ENCODE data around the gene HIPK4. TPM values are rescaled to one million over a fixed set of nuclear protein-coding genes. Genes with fewer than 3 reads are reported as not detected.
"Not testable (repeated sequence)": the region's sequence is repeated elsewhere in the genome, so short reads cannot be mapped to it uniquely, and the experiment has no call there.

The HIPK4 gene
- total RNA-seq, 1 donor from 2014 or later, result not detected

- H3K27ac Mint-ChIP-seq, result no peak overlapping the region
- H3K9me3 Mint-ChIP-seq, result no peaks in the 10 kb centered on the region
- H3K4me1 Mint-ChIP-seq (ENCODE audit: low read depth), result peaks cover 11% of the 10 kb centered on the region
- no peak overlapping the region for H3K4me3 Mint-ChIP-seq
- H3K27me3 Mint-ChIP-seq (ENCODE audit: insufficient read depth), result no peaks in the 10 kb centered on the region
- DNase-seq (ENCODE audit: low spot score), result no peak
- H3K36me3 Mint-ChIP-seq (ENCODE audit: low read depth), result peaks cover 3% of the 10 kb centered on the region
- intact Hi-C loops (cut with micrococcal nuclease), result no loop called here
Observed at GRCh38 chr19:40377876-40378385, 12.1 kb downstream of the HIPK4 start.

DNA sequence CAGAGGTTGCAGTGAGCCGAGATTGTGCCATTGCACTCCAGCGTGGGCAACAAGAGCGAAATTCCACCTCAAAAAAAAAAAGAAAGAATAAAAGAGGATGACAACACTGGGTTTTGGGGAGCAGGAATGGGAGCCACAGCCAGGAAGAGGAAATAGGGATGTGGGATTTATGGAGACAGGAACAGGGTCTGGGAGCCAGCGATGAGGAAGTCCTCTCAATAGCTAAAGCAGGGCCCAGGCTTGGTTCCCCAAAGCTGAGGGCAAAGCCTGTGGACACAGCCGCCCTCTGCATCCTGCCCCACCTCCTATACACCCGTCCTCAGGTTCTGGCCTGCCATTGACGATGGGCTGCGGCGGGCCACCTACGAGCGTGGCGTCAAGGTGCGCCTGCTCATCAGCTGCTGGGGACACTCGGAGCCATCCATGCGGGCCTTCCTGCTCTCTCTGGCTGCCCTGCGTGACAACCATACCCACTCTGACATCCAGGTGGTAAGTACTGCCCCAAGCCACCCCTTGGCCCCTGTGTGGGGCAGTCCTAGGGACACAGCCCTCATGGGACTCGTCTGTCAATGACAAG is 13.6 kb downstream of the HIPK4 start:
- Mint-ChIP-seq H3K27ac (no peak overlapping the region), H3K36me3 (ENCODE audit: low read depth) (peaks cover 3% of the 10 kb centered on the region), H3K4me3 (no peak overlapping the region), H3K9me3 (no peaks in the 10 kb centered on the region), H3K4me1 (ENCODE audit: low read depth) (peaks cover 11% of the 10 kb centered on the region), H3K27me3 (ENCODE audit: insufficient read depth) (no peaks in the 10 kb centered on the region)
- intact Hi-C loops (cut with micrococcal nuclease), result no loop called here
- DNase-seq (ENCODE audit: low spot score), result no peak

- H3K27ac Mint-ChIP-seq, result no peak overlapping the region
- intact Hi-C loops (cut with micrococcal nuclease), result no loop called here
Observed at GRCh38 chr19:40374084-40374483, 15.9 kb downstream of the HIPK4 start.

GRCh38 chr19:40371802-40372122 is 18.2 kb downstream of the HIPK4 start:
- Mint-ChIP-seq H3K36me3 (ENCODE audit: low read depth) (peaks cover 7% of the 10 kb centered on the region), H3K27ac (no peak overlapping the region), H3K27me3 (ENCODE audit: insufficient read depth) (no peaks in the 10 kb centered on the region), H3K9me3 (no peaks in the 10 kb centered on the region), H3K4me3 (no peak overlapping the region), H3K4me1 (ENCODE audit: low read depth) (peaks cover 11% of the 10 kb centered on the region)
- DNase-seq (ENCODE audit: low spot score), result no peak
- intact Hi-C loops (cut with micrococcal nuclease), result no loop called here

More at GRCh38 chr19:40374084-40374483, 15.9 kb downstream of the HIPK4 start:
- Mint-ChIP-seq H3K27me3 (ENCODE audit: insufficient read depth) (no peaks in the 10 kb centered on the region), H3K36me3 (ENCODE audit: low read depth) (peaks cover 5% of the 10 kb centered on the region), H3K4me1 (ENCODE audit: low read depth) (peaks cover 11% of the 10 kb centered on the region), H3K4me3 (no peak overlapping the region), H3K9me3 (no peaks in the 10 kb centered on the region)
- no peak for DNase-seq (ENCODE audit: low spot score)

- peaks cover 7% of the 10 kb centered on the region for H3K36me3 Mint-ChIP-seq (ENCODE audit: low read depth)
- H3K4me1 Mint-ChIP-seq (ENCODE audit: low read depth), result peaks cover 11% of the 10 kb centered on the region
- intact Hi-C loops (cut with micrococcal nuclease), result no loop called here
- no peaks in the 10 kb centered on the region for H3K9me3 Mint-ChIP-seq
- H3K4me3 Mint-ChIP-seq, result no peak overlapping the region
- H3K27ac Mint-ChIP-seq, result no peak overlapping the region
- no peaks in the 10 kb centered on the region for H3K27me3 Mint-ChIP-seq (ENCODE audit: insufficient read depth)
- DNase-seq (ENCODE audit: low spot score), result no peak
Observed at GRCh38 chr19:40370997-40371801, 18.8 kb downstream of the HIPK4 start.

DNA sequence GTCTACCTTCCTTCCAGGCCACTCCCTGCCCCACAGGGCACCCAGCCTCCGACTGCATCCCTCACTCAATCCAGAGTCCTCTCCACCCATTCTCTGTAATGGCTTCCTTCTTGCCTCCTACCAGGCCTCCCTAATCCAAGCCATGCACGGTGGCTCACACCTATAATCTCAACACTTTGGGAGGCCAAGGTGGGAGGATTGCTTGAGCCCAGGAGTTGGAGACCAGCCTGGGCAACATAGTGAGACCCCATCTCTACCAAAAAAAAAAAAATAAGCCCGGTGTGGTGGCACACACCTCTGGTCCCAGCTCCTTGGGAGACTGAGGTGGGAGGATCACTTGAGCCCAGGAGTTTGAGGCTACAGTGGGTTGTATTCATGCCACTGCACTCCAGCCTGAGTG is 19.7 kb downstream of the HIPK4 start:
- H3K4me3 Mint-ChIP-seq; intact Hi-C loops (cut with micrococcal nuclease); H3K27me3 Mint-ChIP-seq (ENCODE audit: insufficient read depth); H3K36me3 Mint-ChIP-seq (ENCODE audit: low read depth); DNase-seq (ENCODE audit: low spot score); H3K27ac Mint-ChIP-seq; H3K9me3 Mint-ChIP-seq: not testable (repeated sequence)
- peaks cover 14% of the 10 kb centered on the region for H3K4me1 Mint-ChIP-seq (ENCODE audit: low read depth)

GRCh38 chr19:40369797-40370196 is 20.2 kb downstream of the HIPK4 start:
- DNase-seq (ENCODE audit: low spot score), result no peak
- Mint-ChIP-seq H3K4me1 (ENCODE audit: low read depth) (peaks cover 14% of the 10 kb centered on the region), H3K9me3 (no peaks in the 10 kb centered on the region), H3K36me3 (ENCODE audit: low read depth) (peaks cover 10% of the 10 kb centered on the region), H3K27me3 (ENCODE audit: insufficient read depth) (no peaks in the 10 kb centered on the region), H3K27ac (no peak overlapping the region), H3K4me3 (no peak overlapping the region)
- intact Hi-C loops (cut with micrococcal nuclease), result no loop called here

- intact Hi-C loops (cut with micrococcal nuclease), result no loop called here
- Mint-ChIP-seq H3K4me1 (ENCODE audit: low read depth) (peaks cover 14% of the 10 kb centered on the region), H3K27ac (no peak overlapping the region), H3K36me3 (ENCODE audit: low read depth) (peaks cover 7% of the 10 kb centered on the region), H3K9me3 (no peaks in the 10 kb centered on the region), H3K4me3 (no peak overlapping the region), H3K27me3 (ENCODE audit: insufficient read depth) (no peaks in the 10 kb centered on the region)
- no peak for DNase-seq (ENCODE audit: low spot score)
Observed at GRCh38 chr19:40367577-40368434, 22.2 kb downstream of the HIPK4 start.

DNA sequence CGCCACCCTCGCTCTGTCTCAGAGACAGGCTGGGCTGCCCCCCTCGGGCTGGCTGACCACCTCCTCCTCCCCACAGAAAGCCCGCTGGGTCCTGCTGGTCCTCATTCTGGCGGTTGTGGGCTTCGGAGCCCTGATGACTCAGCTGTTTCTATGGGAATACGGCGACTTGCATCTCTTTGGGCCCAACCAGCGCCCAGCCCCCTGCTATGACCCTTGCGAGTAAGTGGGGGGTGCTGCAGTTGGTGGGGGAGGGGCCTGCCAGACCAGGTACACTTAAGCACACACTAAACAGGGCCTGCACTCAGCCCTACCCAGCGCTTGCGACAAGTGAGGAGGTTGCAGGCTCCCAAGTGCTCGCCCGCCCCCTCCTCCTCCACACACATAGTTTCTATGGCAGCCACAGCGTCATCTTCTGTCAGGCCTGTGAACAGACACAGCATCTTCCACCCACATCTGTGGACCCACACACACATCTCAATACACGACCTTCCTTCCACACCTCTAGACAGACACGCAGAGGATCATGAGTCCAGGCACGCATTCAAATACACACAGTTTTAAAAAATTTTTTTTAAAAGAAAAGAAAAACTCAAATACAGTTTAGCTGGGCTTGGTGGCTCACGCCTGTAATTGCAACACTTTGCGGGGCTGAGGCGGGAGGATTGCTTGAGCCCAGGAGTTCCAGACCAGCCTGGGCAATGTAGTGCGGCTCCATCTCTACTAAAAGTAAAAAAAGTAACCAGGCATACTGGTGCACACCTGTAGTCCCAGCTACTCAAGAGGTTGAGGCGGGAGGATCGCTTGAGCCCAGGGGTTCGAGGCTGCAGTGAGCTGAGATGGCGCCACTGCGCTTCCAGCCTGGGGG is 23.1 kb downstream of the HIPK4 start:
- H3K4me3 Mint-ChIP-seq, result no peak overlapping the region
- H3K4me1 Mint-ChIP-seq (ENCODE audit: low read depth), result peaks cover 14% of the 10 kb centered on the region
- H3K27ac Mint-ChIP-seq, result peak overlapping the region; percentile 67
- H3K9me3 Mint-ChIP-seq, result no peaks in the 10 kb centered on the region
- DNase-seq (ENCODE audit: low spot score), result no peak
- H3K36me3 Mint-ChIP-seq (ENCODE audit: low read depth), result peaks cover 7% of the 10 kb centered on the region
- intact Hi-C loops (cut with micrococcal nuclease), result no loop called here
- H3K27me3 Mint-ChIP-seq (ENCODE audit: insufficient read depth), result no peaks in the 10 kb centered on the region

DNA sequence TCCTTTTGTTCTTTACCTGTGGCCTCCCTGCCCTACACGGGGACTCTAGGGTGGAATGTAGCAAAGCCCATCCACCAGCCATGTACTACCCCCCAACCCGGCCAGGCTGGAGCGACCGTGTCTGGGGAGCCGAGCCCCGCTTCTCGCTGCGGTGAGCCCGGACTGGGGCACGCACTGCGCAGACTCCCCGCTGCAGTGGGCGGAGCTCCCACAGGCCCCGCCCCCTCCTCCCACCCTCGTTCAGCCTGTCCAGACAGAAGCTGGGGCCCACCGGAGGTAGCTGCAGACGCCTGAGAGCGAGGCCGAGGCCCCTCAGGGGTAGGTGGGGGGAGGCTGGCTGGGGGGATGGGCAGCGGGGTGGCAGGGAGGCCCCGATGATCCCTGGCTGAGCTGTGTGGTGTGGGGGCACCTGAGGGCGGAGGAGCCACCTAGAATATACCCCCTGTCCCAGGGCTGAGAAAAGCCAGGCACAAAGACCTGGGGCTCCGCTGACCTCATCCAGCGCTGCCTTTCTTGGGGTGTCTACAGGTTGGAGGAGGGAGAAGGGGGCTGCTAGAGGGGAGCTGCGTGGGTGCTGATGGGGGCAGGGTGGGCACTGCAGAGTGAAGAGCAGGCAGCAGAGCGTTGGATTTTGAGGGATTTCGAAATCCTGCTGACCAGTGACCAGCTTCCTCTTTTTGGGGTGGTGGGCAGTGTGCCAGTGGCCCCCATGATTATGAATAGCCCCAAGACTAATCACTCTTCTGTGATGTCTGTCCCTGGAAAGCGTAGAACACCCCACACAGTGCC is 24.2 kb downstream of the HIPK4 start:
- Mint-ChIP-seq H3K4me1 (ENCODE audit: low read depth) (peaks cover 14% of the 10 kb centered on the region), H3K27me3 (ENCODE audit: insufficient read depth) (no peaks in the 10 kb centered on the region), H3K9me3 (no peaks in the 10 kb centered on the region), H3K4me3 (peak overlapping the region; percentile 56), H3K27ac (no peak overlapping the region), H3K36me3 (ENCODE audit: low read depth) (peaks cover 8% of the 10 kb centered on the region)
- intact Hi-C loops (cut with micrococcal nuclease), result no loop called here
- DNase-seq (ENCODE audit: low spot score), result no peak

DNA sequence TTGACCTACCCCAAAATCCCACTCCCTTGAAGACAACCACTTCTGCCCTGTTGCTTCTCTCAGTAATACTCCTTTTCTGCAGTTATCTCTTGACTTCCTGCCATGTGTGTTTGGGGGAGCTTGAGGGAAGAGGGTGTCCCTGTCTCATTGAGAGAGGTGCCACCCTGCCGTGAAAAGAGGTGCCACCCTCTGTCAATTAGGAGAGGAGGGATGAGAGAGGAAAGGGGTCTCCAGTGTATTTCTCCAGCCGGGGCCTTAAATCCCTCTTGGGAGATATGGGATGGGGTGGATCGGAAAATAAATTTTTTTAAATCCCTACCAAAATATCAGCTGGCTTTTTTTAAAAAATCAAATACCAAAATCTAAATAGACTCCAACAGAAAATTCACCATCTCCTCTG is 25.0 kb downstream of the HIPK4 start:
- Mint-ChIP-seq H3K36me3 (ENCODE audit: low read depth) (peaks cover 6% of the 10 kb centered on the region), H3K9me3 (no peaks in the 10 kb centered on the region), H3K4me1 (ENCODE audit: low read depth) (peaks cover 14% of the 10 kb centered on the region), H3K27ac (peak overlapping the region; percentile 53), H3K27me3 (ENCODE audit: insufficient read depth) (no peaks in the 10 kb centered on the region), H3K4me3 (peak overlapping the region; percentile 31)
- intact Hi-C loops (cut with micrococcal nuclease), result no loop called here
- no peak for DNase-seq (ENCODE audit: low spot score)

DNA sequence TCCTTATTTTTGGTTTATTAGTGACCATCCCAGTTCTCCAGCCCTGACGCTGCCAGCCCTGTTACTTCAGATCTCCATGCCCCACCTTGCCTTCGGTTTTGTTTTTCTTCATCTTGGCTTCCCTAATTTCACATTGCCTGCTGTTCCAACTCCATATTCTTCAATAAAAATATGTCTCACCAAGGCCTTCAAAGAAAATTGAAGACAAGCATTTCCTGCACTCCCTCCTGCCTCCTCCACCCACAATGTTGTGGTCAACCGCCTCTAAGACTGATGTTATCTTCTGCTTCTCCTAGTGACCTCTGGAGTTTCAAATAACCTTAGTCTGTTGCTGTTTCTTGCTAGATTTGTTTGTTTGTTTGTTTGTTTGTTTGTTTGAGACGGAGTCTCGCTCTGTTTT is 26.9 kb downstream of the HIPK4 start:
- intact Hi-C loops (cut with micrococcal nuclease), result no loop called here
- Mint-ChIP-seq H3K27me3 (ENCODE audit: insufficient read depth) (no peaks in the 10 kb centered on the region), H3K4me3 (no peak overlapping the region), H3K36me3 (ENCODE audit: low read depth) (peaks cover 6% of the 10 kb centered on the region), H3K27ac (no peak overlapping the region), H3K4me1 (ENCODE audit: low read depth) (peaks cover 14% of the 10 kb centered on the region), H3K9me3 (no peaks in the 10 kb centered on the region)
- no peak for DNase-seq (ENCODE audit: low spot score)
